Stimulated activated CD4-positive, alpha-beta T cell treated with anti-CD3 and anti-CD28 coated beads, Interleukin-2, amount 100 ng/mL, for 24 hours (primary cell): ENCODE data around the gene CUEDC1.

ENCODE experiments used
- DNase-seq, 2 donors: peaks; one replicate each; pipeline ENCODE4 v3.0.0-alpha.2; 2020

Gene CUEDC1

GRCh38 chr17:57914273-57915142 is 40.7 kb downstream of the CUEDC1 start:
- no peak for DNase-seq

- DNase-seq: no peak
Measured at GRCh38 chr17:57913575-57914272, 41.5 kb downstream of the CUEDC1 start.

- no peak for DNase-seq
Measured at GRCh38 chr17:57911834-57912673, 43.2 kb downstream of the CUEDC1 start.

GRCh38 chr17:57910462-57911420 is 44.5 kb downstream of the CUEDC1 start:
- no peak for DNase-seq

GRCh38 chr17:57909551-57909950 is 45.7 kb downstream of the CUEDC1 start:
- no peak for DNase-seq

GRCh38 chr17:57908278-57908677 is 46.9 kb downstream of the CUEDC1 start:
- DNase-seq: no peak

GRCh38 chr17:57906910-57907309 is 48.3 kb downstream of the CUEDC1 start:
- DNase-seq: no peak

- DNase-seq: no peak
Measured at GRCh38 chr17:57905875-57906455, 49.2 kb downstream of the CUEDC1 start.

GRCh38 chr17:57903961-57904360 is 51.3 kb downstream of the CUEDC1 start:
- no peak for DNase-seq

GRCh38 chr17:57902800-57903759 is 52.1 kb downstream of the CUEDC1 start:
- no peak for DNase-seq

GRCh38 chr17:57902117-57902799 is 53.0 kb downstream of the CUEDC1 start:
- DNase-seq: no peak

GRCh38 chr17:57900991-57901743 is 54.0 kb downstream of the CUEDC1 start:
- no peak for DNase-seq

- DNase-seq: no peak
Measured at GRCh38 chr17:57899822-57900221, 55.4 kb downstream of the CUEDC1 start.

GRCh38 chr17:57899391-57899790 is 55.8 kb downstream of the CUEDC1 start:
- DNase-seq: no peak

GRCh38 chr17:57898487-57899311 is 56.5 kb downstream of the CUEDC1 start:
- DNase-seq: no peak

GRCh38 chr17:57895382-57896060 is 59.7 kb downstream of the CUEDC1 start:
- DNase-seq: no peak

- DNase-seq: no peak
Measured at GRCh38 chr17:57894848-57895247, 60.4 kb downstream of the CUEDC1 start.
